Stimulated activated CD4-positive, alpha-beta T cell treated with anti-CD3 and anti-CD28 coated beads, Interleukin-4, amount 100 ng/mL, for 48 hours (primary cell): ENCODE results near the gene KLF3.

ENCODE experiments used
- DNase-seq, 2 donors: peaks; one replicate each; pipeline ENCODE4 v3.0.0-alpha.2; 2020; ENCODE audit warnings: low read depth in 2 of 2

Gene KLF3

DNA sequence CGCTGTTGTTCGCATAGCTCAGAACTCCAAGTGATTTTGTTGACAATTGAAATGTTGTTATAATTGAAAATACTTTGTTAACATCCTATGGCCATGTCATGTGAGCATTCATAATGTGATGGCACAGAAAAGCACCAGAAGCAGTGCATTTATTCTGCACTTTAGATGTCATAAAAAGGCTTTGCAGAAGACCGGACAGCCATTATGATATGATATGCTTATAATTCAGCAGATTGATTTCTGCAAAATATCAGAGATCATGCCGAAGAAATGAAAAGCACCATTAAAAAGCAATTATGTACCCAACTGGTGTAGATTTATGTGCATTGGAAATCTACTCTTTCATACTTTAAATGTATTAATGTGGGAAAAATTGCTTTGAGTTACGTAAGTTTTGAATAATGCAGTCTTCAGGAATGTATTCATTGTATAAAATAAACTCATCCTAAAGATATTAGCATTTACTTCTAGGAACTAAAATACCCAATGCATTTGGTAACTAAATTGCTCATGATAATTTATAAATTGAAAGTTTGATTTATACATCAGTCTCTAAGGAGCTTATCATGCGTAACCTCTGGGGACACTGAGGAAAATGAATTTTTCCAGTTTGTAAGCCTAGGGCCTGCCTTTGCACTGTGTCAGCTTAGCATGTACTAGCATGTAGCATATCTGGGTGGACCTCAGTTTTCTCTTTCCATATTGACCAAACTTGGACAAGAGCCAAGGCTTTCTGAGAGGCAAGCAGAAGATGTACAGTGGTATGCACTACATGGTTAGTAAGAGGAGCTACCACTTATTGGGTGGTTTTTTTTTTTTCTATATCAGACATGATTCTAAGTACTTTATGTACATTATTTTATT, 75.2 kb downstream of the KLF3 start:
- DNase-seq, result no peak

DNA sequence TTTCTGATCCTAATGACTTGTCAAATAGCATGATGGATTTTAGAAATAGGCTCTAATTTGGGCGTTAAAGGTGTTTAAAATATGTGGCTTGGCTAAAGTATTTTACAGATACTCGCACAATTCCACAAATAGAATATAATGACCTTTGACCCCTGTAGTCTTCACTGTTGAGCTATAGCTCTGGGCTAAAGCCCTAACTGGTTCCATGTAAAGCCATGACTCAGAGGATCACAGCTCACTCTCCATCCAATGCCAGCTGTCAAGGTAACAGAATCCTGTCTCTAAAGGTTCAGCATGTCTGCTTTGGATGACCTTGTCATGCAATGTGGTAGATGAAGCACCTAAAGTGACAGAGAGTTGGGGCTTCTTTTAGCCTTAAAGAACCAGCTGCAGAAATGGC, 76.3 kb downstream of the KLF3 start:
- DNase-seq, result no peak

DNA sequence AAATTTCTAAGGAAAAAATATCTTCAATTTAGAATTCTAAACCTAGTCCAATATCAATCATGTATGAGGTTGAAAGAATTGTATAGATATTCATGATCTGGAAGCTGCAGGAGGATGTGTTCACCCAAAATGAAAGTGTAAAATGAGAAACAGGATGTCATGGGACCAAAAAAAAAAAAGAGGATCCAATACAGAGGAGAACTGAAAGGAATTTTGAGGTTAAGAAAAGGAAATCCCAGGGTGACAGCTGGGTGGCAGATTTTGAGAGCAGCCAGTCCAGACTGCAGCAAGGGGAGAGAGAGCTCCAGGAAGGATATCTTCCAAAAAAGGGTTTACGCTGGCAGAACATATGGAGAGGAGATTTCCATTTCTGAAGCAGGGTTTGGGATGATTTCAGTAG, 79.9 kb downstream of the KLF3 start:
- DNase-seq, result no peak

DNA sequence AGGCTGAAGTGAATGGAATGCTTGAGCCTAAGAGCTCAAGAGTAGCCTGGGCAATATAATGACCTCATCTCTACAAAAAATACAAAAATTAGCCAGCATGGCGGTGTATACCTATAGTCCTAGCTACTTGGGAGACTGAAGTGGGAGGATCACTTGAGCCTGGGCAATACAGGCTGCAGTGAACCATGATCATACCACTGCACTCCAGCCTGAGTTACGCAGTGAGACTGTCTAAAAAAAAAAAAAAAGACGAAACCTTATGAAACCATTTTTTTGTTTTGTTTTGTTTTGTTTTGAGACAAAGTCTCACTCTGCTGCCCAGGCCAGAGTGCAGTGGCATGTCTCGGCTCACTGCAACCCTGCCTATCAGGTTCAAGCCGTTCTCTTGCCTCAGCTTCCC, 81.9 kb downstream of the KLF3 start:
- DNase-seq, result no peak

DNA sequence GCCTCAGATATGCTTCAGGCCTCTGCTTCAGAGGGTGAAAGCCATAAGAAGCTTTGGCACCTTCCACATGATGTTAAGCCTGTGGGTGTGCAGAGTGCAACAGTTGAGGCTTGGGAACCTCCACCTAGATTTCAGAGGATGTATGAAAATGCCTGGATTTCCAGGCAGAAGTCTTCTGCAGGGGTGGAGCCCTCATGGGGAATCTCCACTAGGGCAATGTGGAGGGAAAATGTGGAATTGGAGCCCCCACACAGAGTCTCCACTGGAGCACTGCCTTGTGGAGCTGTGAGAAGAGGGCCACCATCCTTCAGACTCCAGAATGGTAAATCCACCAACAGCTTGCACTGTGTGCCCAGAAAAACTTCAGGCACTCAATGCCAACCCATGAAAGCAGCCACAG, 83.6 kb downstream of the KLF3 start:
- DNase-seq, result no peak

DNA sequence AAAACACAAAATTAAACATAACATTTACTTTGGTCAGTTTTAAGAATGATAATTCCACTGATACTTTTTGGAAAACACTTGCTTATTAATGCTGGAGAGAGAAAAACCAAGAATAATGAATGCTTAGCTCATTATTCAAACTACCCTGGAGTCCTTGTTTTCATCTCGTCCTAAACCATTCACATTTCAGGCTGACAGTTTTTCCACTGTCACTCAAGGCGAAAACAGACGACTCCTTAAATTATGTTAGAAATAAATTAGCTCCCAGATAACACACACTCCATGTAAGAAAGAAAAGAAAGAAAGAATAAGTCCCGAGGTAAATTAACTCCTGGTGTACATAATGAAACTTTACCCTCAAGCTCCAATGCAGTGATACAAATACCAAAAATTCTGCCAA, 85.3 kb downstream of the KLF3 start:
- no peak for DNase-seq
